NCI-H748 (cell line): Measurements from ENCODE around the gene PLK5.
"Not testable (repeated sequence)": the region's sequence is repeated elsewhere in the genome, so short reads cannot be mapped to it uniquely, and the experiment has no call there.

Source experiments
- DNase-seq: peaks from one replicate; lab custom pipeline; 2025; ENCODE audit not compliant: unreplicated experiment; lab: John Stamatoyannopoulos, UW

PLK5 gene

GRCh38 chr19:1491114-1491848 lies 32.6 kb upstream of the PLK5 start, which contains the start of gene REEP6:
Gene REEP6, plus strand, starts transcription at chr19:1491181. Its CDS starts 89 bp downstream, at chr19:1491270.
- DNase-seq, result no peak

GRCh38 chr19:1491849-1492170 lies 32.1 kb upstream of the PLK5 start:
- DNase-seq, result no peak

DNA sequence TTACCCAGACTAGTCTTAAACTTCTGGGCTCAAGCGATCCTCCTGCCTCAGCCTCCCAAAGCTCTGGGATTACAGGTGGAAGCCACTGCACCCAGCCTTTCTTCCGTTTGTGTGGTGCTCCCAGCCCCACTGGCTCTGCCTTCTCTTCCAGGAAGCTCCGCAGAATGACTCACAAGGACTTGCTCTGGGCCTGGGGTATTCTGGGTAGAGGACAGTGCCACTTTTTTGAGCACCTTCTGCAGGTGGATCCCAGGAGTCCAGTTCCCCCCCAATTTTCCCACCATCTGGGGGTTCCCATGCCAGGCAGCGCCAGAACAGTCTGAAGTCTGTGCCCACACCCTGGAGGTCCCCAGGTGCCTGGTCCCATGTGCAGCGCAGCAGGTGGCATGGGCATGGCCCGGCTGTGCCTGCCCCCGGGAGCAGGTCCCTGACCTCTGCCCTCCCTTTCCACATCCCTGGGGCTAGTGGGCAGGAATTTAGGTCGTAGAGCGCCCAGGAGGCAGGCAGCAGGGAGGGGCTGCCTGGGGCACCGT lies 31.3 kb upstream of the PLK5 start:
- no peak for DNase-seq

DNA sequence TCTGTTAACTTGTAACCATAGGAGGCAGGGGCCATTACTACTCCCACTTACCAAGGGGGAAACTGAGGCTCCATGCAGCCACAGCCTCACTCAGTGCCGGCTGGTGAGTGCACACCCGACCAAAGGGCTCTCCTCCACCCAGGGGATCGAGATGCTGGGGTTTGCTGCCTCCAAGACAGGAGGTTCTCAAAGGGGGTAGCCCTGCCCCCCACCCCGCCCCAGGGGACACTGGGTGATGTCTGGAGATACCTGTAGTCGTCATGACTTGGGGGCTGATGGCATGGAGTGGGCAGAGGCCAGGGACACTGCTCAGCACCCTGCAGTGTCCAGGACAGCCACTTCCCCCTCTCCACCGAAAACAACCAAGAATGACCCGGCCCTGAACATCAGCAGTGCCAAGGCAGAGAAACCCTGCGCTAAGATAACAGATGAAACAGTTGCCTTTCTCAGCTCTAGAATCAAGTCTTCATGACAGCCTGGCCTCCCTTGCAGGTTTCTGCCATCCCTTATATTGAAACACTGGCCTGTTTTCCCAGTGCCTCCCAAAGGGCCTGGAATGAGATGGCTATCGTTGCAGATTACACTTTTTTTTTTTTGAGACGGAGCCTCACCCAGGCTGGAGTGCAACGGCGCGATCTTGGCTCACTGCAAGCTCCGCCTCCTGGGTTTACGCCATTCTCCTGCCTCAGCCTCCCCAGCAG lies 29.6 kb upstream of the PLK5 start:
- DNase-seq, result no peak

DNA sequence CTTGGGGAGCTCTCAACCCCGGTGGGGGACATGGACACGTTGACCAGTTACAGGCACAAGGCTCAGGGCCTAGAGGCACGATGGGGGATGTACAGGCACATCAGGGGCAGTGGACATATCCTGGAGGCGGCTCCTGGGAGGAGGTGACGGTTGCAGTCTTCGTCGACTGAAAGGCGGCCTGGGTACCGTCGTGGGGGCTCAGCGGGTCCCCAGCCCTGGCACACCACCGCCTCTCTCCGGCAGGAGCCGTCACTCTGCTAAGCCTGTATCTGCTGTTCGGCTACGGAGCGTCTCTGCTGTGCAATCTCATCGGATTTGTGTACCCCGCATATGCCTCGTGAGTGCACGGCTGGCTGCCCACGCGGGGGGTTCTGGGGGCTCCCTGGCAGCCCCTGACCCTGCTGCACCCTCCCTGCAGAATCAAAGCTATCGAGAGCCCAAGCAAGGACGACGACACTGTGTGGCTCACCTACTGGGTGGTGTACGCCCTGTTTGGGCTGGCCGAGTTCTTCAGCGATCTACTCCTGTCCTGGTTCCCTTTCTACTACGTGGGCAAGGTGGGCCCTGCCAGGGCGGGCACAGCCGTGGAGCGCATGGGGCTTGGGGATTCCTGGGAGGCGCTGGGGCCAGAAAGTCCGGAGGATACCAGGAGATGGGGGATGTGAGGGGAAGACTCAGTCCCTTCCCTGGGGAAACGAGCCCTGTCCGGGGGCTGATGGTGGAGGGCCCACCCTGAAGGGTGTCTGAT lies 28.7 kb upstream of the PLK5 start:
- DNase-seq, result no peak

DNA sequence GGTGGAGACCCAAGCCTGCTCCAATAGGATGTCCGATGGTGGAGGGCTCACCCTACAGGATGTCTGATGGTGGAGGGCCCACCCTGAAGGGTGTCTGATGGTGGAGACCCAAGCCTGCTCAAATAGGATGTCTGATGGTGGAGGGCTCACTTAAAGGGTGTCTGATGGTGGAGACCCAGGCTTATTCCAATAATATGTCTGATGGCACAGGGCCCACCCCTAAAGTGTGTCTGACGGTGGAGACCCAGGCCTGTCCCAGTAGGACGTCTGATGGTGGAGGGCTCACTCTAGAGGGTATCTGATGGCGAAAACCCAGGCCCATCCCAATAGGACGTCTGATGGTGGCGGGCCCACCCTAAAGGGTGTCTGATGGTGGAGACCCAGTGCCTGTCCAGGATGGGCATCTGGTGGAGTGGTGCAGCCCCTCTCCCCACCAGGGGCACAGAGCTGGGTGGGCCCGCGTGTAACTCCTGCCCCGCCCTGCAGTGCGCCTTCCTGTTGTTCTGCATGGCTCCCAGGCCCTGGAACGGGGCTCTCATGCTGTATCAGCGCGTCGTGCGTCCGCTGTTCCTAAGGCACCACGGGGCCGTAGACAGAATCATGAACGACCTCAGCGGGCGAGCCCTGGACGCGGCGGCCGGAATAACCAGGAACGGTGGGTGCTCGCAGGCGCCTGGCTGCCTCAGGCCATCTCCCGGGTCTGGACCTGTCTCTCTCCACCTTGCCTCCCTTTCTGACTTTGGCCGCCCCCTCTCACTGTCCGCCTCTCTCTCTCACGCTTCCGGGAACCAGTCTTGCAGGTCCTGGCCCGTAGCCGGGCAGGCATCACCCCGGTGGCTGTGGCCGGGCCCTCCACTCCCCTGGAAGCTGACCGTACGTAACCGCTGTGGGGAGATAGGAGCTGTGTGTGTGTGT lies 27.8 kb upstream of the PLK5 start:
- DNase-seq, result no peak

- no peak for DNase-seq
These were observed 26.9 kb upstream of the PLK5 start for GRCh38 chr19:1496714-1497577.

GRCh38 chr19:1497578-1498235 lies 26.2 kb upstream of the PLK5 start:
- no peak for DNase-seq

- not testable (repeated sequence) for DNase-seq
These were observed 24.6 kb upstream of the PLK5 start for GRCh38 chr19:1499231-1499630.

GRCh38 chr19:1501200-1501595 lies 22.7 kb upstream of the PLK5 start:
- DNase-seq, result no peak

GRCh38 chr19:1502433-1503088 lies 21.3 kb upstream of the PLK5 start:
- DNase-seq, result no peak

DNA sequence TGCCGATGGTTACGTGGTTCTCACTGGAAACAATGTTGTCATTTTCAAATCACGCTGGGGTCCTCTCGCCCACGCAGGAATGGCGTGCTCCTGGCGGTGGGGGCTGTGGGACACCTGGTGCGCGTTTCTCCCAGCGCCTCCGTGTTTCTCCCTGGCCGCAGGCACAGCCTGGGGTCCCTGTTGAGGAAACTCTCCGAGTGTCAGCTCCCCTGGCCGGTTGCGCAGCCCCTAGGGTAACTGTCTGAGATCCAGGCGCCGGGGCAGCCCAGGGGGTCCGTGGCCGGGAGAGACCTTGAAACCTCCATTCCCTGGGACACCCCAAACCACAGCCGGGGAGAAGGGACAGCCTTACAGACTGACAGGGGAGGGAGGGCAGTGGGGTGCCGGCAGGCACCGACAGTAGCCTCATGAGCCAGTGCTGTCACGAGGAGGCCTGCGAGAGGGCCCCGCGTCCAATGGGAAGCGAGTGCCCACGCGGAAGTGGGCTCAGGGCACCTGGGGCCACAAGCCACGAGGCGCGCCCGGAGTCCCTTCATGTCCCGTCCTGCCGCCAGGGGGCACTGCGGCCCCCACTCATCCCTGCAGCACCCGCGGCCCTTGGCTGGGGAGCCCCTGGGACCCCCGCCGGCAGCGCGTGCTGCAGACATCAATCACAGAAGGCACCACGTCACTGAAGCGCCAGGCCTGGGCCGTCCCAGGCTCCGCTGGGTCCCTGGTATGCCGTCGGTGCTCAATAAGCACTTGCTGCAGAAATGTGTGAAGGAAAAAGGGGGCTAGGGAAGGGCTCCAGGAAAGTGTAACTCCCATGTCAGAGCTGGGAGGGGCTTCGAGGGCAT lies 20.6 kb upstream of the PLK5 start:
- peak; percentile 29 for DNase-seq

DNA sequence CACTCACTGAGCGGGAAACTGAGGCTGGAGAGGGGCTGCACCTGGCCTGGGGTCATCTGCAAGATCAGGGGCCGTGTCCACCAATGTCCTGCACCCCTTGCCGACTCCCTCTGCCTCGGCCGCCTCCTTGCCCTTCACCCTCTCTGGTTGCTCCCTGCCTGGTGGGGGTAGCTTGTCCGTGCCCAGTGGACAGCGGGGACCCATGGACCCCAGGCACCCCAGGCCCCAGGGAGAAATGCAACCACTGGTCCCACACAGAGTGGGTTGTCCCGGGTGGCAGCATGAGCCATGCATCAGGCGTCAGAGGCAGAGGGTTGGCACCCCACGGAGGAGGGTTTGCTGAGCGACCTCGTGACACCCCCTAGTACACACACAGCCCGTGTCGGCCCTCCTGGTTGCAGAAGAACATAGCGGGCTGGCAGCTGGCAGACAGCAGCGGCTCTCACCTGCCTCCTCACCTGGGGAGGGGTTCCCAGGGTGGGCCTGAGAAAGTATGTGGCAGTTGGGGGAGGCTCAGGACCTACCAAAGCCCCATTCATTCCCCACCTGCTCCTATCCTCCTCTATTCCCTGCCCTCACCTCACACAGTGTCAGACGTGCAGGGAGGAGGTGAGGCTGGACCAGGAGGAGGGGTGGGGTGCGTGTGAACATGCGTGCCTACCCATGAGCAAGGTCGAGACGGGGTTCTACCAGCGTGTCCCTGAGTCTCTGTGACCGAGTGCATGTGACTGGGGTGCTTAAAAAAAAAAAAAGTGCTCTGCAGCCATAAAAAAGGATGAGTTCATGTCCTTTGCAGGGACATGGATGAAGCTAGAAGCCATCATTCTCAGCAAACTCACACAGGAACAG lies 19.7 kb upstream of the PLK5 start:
- no peak for DNase-seq

DNA sequence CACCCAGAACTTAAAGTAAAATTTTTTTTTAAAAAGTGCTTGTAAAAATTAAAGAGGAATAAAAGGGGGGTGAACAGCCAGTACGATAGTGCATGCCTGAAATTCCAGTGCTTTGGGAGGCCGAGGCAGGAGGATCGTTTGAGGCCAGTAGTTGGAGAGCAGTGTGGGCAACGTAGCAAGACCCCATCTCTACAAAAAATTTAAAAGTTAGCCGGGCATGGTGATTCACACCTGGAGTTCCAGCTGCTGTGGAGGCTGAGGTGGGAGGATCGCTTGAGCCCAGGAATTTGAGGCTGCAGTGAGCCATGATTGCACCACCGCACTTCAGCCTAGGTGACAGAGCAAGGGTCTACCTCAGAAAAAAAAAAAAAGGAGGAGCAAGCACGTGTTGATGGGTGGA lies 18.9 kb upstream of the PLK5 start:
- DNase-seq, result no peak

GRCh38 chr19:1505991-1506881 lies 17.6 kb upstream of the PLK5 start:
- no peak for DNase-seq

GRCh38 chr19:1507192-1507660 lies 16.7 kb upstream of the PLK5 start:
- no peak for DNase-seq
